ENCODE results near the gene BRI3.

DNA sequence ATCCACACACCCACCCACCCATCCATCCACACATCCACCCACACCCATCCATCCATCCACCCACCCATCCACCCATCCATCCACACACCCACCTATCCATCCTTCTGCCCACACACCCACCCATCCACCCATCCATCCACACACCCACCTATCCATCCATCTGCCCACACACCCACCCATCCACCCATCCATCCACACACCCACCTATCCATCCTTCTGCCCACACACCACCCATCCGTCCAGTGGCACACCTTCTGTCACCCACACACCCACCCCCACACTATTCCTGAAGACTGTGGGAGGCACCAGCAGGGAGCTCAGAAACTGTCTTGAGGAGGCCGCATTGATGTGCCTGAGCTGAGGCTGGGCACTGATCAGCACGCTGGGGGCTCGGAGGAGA lies 38.6 kb upstream of the BRI3 start:
- TF ChIP-seq, protein P1, sequence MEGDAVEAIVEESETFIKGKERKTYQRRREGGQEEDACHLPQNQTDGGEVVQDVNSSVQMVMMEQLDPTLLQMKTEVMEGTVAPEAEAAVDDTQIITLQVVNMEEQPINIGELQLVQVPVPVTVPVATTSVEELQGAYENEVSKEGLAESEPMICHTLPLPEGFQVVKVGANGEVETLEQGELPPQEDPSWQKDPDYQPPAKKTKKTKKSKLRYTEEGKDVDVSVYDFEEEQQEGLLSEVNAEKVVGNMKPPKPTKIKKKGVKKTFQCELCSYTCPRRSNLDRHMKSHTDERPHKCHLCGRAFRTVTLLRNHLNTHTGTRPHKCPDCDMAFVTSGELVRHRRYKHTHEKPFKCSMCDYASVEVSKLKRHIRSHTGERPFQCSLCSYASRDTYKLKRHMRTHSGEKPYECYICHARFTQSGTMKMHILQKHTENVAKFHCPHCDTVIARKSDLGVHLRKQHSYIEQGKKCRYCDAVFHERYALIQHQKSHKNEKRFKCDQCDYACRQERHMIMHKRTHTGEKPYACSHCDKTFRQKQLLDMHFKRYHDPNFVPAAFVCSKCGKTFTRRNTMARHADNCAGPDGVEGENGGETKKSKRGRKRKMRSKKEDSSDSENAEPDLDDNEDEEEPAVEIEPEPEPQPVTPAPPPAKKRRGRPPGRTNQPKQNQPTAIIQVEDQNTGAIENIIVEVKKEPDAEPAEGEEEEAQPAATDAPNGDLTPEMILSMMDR (IDR thresholded peaks at IDR 0.05; ENCODE audit: borderline replicate concordance, extremely low read depth, low read length, poor library complexity, severe bottlenecking), result no peak
- TF ChIP-seq EZH2 (IDR thresholded peaks at IDR 0.05; ENCODE audit: borderline replicate concordance, low read depth, low read length, severe bottlenecking), result no peak
